Endothelial cell of hepatic sinusoid (primary cell): ENCODE data around the gene CAP2.
"Not testable (repeated sequence)": the region's sequence is repeated elsewhere in the genome, so short reads cannot be mapped to it uniquely, and the experiment has no call there.

Experiments used
- in situ Hi-C: cut with HindIII; loops from 2 replicates; pipeline ENCODE4 v1.10.0; 2017; ENCODE audit warnings: low sequenced_read_pairs

CAP2 gene

DNA sequence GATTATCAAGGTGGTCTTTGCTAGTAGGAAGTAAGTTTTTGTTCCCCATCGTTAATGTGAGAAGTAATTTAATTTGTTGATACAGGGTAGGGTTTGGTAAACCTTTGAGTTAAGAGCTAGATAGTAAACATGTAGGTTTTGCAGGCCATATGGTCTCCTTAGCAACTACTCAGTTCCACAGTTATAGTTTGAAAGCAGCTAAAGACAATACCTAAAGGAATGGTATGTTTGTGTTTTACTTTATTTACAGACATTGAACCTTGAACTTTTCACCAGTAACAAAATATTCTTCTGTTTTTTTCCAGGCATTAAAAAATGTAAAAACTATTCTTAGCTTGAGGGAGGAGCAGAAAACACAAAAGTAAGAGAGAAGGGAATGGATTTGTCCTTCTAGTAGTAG is 1.7 kb downstream of the CAP2 start:
- in situ Hi-C loops, result no loop called here

GRCh38 chr6:17396256-17396655 is 2.9 kb downstream of the CAP2 start:
- in situ Hi-C loops, result no loop called here

- in situ Hi-C loops, result no loop called here
Observed at GRCh38 chr6:17397764-17398194, 4.4 kb downstream of the CAP2 start.

GRCh38 chr6:17405181-17405943 is 12.0 kb downstream of the CAP2 start:
- in situ Hi-C loops, result not testable (repeated sequence)

DNA sequence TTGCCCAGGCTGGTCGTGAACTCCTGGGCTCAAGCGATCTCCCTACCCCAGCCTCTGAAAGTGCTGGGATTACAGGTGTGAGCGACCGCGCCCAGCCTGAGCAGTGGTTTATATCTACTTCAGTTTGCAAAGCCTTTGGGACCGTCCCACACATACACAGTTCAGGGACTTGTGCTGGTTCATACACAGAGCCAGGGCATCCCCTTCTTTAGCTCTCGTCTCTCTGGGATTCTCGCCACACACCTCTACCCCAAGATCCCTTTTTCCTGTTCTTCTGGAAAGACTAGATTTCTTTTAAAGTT is 12.5 kb downstream of the CAP2 start:
- in situ Hi-C loops, result no loop called here

DNA sequence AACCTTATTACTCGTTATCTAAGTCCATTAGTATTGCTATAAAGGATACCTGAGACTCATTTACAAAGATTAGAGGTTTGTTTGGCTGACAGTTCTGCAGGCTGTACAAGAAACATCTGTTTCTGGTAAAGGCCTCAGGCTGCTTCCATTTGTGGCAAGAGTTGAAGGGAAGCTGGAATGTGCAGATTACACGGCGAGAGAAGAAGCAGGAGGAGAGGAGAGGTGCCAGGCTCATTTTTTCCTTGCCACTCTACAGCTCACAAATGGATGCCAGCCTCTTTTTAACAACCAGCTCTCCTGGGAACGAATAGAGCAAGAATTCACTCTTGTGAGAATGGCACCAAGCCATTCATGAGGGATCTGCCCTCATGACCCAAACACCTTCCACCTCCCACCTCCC is 14.7 kb downstream of the CAP2 start:
- in situ Hi-C loops, result no loop called here

GRCh38 chr6:17410281-17410680 is 16.9 kb downstream of the CAP2 start:
- in situ Hi-C loops, result no loop called here

GRCh38 chr6:17413313-17413750 is 19.9 kb downstream of the CAP2 start:
- in situ Hi-C loops, result no loop called here

DNA sequence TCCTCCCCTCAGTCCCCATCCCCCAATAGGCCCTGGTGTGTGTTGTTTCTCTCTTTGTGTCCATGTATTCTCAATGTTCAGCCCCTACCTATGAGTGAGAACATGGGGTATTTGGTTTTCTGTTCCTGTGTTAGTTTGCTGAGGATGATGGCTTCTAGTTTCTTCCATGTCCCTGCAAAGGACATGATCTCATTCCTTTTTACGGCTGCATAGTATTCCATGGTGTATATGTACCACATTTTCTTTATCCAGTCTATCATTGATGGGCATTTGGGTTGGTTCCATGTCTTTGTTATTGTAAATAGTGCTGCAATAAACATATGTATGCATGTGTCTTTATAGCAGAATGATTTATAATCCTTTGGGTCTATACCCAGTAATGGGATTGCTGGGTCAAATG is 21.0 kb downstream of the CAP2 start:
- in situ Hi-C loops, result not testable (repeated sequence)

DNA sequence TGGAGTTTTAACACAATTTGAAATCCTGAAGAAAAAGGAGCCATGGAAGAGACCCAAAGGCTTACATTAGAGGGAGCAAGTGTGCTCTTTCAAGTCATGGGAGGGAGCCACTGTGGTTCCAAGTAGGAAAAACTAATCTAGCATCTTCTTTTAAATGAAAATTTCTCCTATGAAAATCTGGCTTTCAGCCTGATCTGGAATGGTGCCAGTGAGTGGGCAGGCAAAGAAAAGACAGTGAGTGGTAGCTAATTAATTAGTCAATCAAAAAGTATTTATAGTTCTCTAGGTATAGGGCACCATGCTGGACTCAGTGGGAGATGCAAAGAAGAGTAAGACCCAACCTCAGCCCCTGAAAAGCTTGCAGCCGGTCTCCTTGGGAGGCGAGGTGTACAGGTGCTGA is 21.9 kb downstream of the CAP2 start:
- in situ Hi-C loops, result no loop called here

- in situ Hi-C loops, result no loop called here
Observed at GRCh38 chr6:17416806-17417205, 23.4 kb downstream of the CAP2 start.

DNA sequence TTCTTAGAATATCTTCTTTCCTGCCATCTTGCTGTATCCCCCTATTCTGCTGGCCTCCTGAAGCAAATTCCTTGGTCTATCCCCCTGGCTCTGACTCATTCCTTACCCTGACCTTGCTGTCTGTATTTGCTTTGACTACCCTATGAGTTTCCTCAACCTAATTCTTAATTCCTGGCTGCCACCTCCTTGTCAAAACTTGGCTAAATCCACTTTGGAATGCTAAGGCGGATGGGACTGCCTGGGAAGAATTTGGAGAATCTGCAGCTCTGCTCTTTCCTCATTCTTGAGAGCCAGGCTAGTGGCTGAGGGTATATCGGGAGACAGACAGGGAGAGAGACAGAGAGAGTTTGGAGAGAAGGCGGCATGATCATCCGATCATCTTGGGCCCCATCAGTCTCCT is 24.4 kb downstream of the CAP2 start:
- in situ Hi-C loops, result no loop called here

GRCh38 chr6:17418281-17419188 is 25.1 kb downstream of the CAP2 start:
- in situ Hi-C loops, result no loop called here

GRCh38 chr6:17419189-17419575 is 25.8 kb downstream of the CAP2 start:
- in situ Hi-C loops, result no loop called here

DNA sequence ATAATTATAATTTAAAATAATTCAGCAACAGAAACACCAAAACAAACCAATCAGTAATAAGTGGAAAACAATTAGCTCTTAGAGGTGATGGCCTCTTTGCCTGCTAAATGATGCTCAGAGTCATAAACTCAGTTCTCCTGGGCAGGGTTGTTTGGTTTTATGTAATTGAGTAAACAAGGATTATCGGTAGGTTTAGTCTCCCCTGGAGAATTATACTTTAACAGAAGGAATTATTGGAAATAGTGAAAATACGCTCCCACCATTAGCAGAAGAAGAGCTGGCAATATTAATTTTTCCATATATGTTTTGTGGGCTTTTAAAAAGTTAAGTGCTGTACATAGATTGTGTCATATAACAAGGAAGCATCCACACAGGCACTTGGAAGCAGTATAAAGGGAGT is 27.0 kb downstream of the CAP2 start:
- in situ Hi-C loops, result no loop called here

GRCh38 chr6:17421406-17421805 is 28.0 kb downstream of the CAP2 start:
- in situ Hi-C loops, result no loop called here

DNA sequence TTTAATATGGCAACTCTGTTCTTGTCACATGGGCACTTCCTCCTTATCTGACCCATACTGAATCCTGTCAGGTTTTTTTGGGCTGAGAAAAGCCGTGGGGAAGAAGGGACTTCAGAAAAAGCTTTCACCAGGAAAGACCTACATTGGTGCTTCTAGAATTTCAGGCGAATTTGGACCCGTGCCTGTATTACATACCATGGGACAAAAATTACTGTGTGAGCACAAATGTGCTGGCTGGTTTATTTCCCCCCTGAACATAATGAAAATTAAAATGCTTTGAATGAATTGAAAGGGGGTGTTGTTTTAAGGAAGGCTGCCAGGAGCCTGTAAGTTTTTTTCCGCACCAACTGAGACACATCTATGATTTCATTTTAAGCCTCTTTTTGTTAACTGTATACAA is 29.6 kb downstream of the CAP2 start:
- in situ Hi-C loops, result no loop called here

DNA sequence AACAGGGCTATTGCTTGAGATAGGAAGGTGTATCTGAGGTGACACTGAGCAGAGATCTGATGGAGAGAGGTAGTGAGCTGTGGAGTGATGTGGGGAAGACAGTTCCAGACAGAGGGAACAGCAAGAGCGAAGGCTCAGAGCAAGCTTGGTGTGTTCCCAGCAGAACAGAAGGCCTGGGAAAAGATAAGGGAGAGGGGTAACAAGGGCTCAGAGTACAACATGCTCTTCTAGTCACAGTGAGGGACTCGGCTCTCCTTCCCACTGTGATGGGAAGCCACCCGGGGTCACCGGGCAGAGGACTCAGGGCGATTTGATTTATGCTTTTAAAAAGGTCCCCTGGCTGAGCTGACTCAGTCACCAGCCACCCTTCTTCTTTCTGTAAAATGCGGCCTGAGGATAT is 33.7 kb downstream of the CAP2 start:
- in situ Hi-C loops, result no loop called here

GRCh38 chr6:17427617-17428016 is 34.2 kb downstream of the CAP2 start:
- in situ Hi-C loops, result no loop called here

DNA sequence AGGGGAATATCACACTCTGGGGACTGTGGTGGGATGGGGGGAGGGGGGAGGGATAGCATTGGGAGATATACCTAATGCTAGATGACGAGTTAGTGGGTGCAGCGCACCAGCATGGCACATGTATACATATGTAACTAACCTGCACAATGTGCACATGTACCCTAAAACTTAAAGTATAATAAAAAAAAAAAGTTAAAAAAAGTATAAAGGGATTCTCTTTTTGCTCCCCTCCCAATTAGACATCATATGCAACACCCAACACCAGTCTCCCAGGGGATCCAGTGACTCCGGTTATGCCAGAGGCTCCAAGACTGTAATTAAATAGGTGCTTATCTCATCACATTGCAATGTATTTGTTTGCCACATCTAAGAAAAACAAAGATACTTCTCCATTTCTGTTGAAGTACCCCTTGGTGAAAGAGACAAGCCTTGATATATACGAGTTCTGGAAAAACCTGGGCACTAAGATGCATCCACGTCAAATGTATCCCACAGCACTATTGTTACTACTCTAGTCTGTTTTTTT is 35.3 kb downstream of the CAP2 start:
- in situ Hi-C loops, result not testable (repeated sequence)

DNA sequence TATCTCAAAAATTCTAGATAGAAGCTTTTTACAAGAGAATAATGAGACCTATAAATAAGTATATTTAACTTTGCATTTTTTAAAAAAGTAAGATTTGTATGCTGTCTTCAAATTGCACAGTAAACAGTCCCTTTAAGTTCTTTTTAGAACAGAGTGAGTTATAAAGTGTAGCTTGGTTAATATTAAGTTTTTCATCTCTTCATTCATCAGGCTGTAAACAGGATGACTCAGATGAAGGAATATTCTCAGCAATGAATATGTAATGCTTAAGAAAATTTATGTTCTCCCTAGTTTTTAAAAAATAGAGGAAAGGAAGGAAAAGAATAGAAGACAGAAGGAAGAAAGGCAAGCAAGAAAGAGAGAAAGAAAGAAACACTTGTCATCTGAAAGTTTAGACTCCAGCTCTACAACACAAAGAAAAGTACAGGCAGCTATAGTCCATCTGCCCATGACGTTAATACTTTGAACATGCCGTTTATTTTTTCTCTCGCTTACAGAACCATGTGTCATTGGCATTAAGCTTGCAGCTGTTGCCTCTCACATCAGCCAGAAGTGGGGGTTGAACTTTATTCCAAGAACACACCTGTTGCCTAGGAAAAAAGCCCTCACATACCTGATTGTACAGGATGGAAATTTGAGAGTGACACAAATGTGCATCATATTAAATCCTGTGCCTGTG is 36.1 kb downstream of the CAP2 start:
- in situ Hi-C loops, result no loop called here
